GM23248 (cell line): ENCODE results near the gene ECSCR. TPM values are rescaled to one million over a fixed set of nuclear protein-coding genes. Genes with fewer than 3 reads are reported as not detected.

Source experiments
- DNase-seq: peaks from one replicate; pipeline ENCODE4 v3.0.0-alpha.2; 2015
- H2AFZ ChIP-seq: fragments of 200-600 bp; sonication (generic); 2 replicates; pipeline ENCODE4 v1.6.1; 2016; ENCODE audit warnings: antibody characterized with exemption
- H3F3A ChIP-seq: fragments of 200-600 bp; sonication (generic); 2 replicates; pipeline ENCODE4 v1.6.1; 2016; ENCODE audit warnings: mild to moderate bottlenecking, antibody characterized with exemption, mixed run types; ENCODE audit not compliant: insufficient read depth
- H3K27ac ChIP-seq: fragments of 200-600 bp; sonication (generic); 2 replicates; pipeline ENCODE4 v1.5.1; 2016; ENCODE audit warnings: mild to moderate bottlenecking
- H3K27me3 ChIP-seq: fragments of 200-600 bp; sonication (generic); replicated peaks from 2 replicates; pipeline ENCODE4 v1.6.1; 2016; ENCODE audit warnings: mild to moderate bottlenecking; ENCODE audit not compliant: insufficient read depth
- H3K36me3 ChIP-seq: fragments of 200-600 bp; sonication (generic); 2 replicates; pipeline ENCODE4 v1.6.1; 2016; ENCODE audit warnings: low read depth, mild to moderate bottlenecking
- H3K4me1 ChIP-seq: fragments of 200-600 bp; sonication (generic); 2 replicates; pipeline ENCODE4 v1.6.1; 2016; ENCODE audit warnings: mild to moderate bottlenecking; ENCODE audit not compliant: insufficient read depth
- H3K4me2 ChIP-seq: fragments of 200-600 bp; sonication (generic); one replicate; pipeline ENCODE4 v1.6.1; 2016; ENCODE audit warnings: mild to moderate bottlenecking; ENCODE audit not compliant: unreplicated experiment
- H3K4me3 ChIP-seq: fragments of 200-600 bp; sonication (generic); 2 replicates; pipeline ENCODE4 v1.5.1; 2016; ENCODE audit warnings: mild to moderate bottlenecking
- H3K79me2 ChIP-seq: fragments of 200-600 bp; sonication (generic); 2 replicates; pipeline ENCODE4 v1.6.1; 2016; ENCODE audit warnings: mild to moderate bottlenecking; ENCODE audit not compliant: insufficient read depth
- H3K9ac ChIP-seq: fragments of 200-600 bp; sonication (generic); 2 replicates; pipeline ENCODE4 v1.6.1; 2016; ENCODE audit warnings: mild to moderate bottlenecking
- H3K9me2 ChIP-seq: fragments of 200-600 bp; sonication (generic); 2 replicates; pipeline ENCODE4 v1.6.1; 2016; ENCODE audit warnings: mixed run types, mild to moderate bottlenecking, moderate library complexity; ENCODE audit not compliant: insufficient read depth
- H3K9me3 ChIP-seq: fragments of 200-600 bp; sonication (generic); one replicate; pipeline ENCODE4 v1.6.1; 2017; ENCODE audit warnings: low read depth
- H4K20me1 ChIP-seq: fragments of 200-600 bp; sonication (generic); 2 replicates; pipeline ENCODE4 v1.6.0; 2016; ENCODE audit not compliant: insufficient read depth
- EZH2 ChIP-seq: fragments of 200-600 bp; sonication (generic); IDR thresholded peaks from 2 replicates; pipeline ENCODE4 v1.6.1; 2018; ENCODE audit warnings: antibody characterized with exemption, mild to moderate bottlenecking; ENCODE audit not compliant: insufficient read depth, poor library complexity, severe bottlenecking
- EZH2phosphoT487 ChIP-seq: fragments of 200-600 bp; sonication (generic); IDR thresholded peaks from 2 replicates; pipeline ENCODE4 v1.6.1; 2018; ENCODE audit warnings: antibody characterized with exemption, moderate library complexity, mild to moderate bottlenecking, low read depth; ENCODE audit not compliant: insufficient read depth
- WGBS, 2 experiments: methylation state at CpG; one replicate each; pipeline ENCODE4 v1.1.6; 2015 to 2017; ENCODE audit warnings: low lambda C conversion rate in 2 of 2, low coverage in 1 of 2; ENCODE audit errors: missing lambda C conversion rate in 2 of 2; 5-methylcytosine and 5-hydroxymethylcytosine counted together
- in situ Hi-C: fragments of 300-500 bp; cut with MboI; formaldehyde crosslinking; loops from 2 replicates; pipeline ENCODE4 v1.15.0; 2020
- polyA plus RNA-seq: library from polyadenylated mRNA; unstranded; fragments of >200 nt; fragmentation: Nextera tagmentation; extraction: Ambion mirVana; gene quantifications from 2 replicates; pipeline ENCODE4 v1.2.1, GENCODE V29; 2016
- total RNA-seq: library from RNA; depleted of rRNA; stranded (reverse); fragments of >200 nt; shearing (Covaris generic); gene quantifications from 2 replicates; pipeline ENCODE4 v1.2.3, GENCODE V29; 2014

Gene ECSCR
- total and polyA plus RNA-seq, 2 experiments from 2014 or later = 0.41 TPM; not detected in 1

DNA sequence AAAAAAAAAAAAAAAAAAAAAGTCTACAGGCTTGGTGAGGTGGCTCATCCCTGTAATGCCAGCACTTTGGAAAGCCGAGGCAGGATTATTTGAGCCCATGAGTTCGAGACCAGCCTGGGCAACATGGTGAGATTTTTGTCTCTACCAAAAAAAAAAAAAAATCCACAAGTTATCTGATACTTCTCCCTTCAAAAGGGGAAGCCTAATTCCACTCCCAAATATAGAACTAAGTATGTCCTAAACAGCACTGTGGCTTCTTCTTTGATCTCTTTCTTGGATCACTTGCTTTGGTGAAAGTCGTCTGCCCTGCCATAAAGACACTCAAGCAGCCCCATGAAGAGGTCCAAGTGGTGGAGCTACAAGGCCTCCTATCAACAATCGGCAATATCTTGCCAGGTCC is 38.8 kb upstream of the ECSCR start:
- Histone ChIP-seq H3K4me2 (no peak overlapping the region), H3K4me1 (peaks cover 5% of the 10 kb centered on the region), H3K9me2 (no peaks in the 10 kb centered on the region), H2AFZ (no peak overlapping the region), H4K20me1 (no peaks in the 10 kb centered on the region), H3K9me3 (no peaks in the 10 kb centered on the region), H3K79me2 (no peaks in the 10 kb centered on the region), H3K27ac (no peak overlapping the region), H3F3A (peaks cover 7% of the 10 kb centered on the region; the same call in 1 of the 2 replicates), H3K27me3 (no peaks in the 10 kb centered on the region), H3K36me3 (no peaks in the 10 kb centered on the region), H3K9ac (no peak overlapping the region), H3K4me3 (no peak overlapping the region)
- no peak for TF ChIP-seq EZH2phosphoT487
- no peak for TF ChIP-seq EZH2
- DNase-seq = no peak
- 78 to 80% methylated on average over 4 of the region's 4 CpGs for WGBS, 2 experiments
- in situ Hi-C loops = no loop called here

GRCh38 chr5:139495638-139496435 is 33.3 kb upstream of the ECSCR start:
- Histone ChIP-seq H2AFZ (0 out of 2 replicates have a peak overlapping the region, but pooled peaks have one; percentile 1), H3K36me3 (no peaks in the 10 kb centered on the region), H3K4me2 (peak overlapping the region; percentile 63), H3K9ac (no peak overlapping the region), H3F3A (peaks cover 38% of the 10 kb centered on the region), H3K79me2 (no peaks in the 10 kb centered on the region), H3K27me3 (no peaks in the 10 kb centered on the region), H3K4me3 (0 out of 2 replicates have a peak overlapping the region, but pooled peaks have one; percentile 10), H3K27ac (peak overlapping the region; percentile 37), H4K20me1 (no peaks in the 10 kb centered on the region), H3K9me2 (no peaks in the 10 kb centered on the region), H3K9me3 (no peaks in the 10 kb centered on the region), H3K4me1 (peaks cover 40% of the 10 kb centered on the region)
- TF ChIP-seq EZH2 = no peak
- no peak for TF ChIP-seq EZH2phosphoT487
- in situ Hi-C loops = no loop called here
- DNase-seq = peak; percentile 83
- 50 to 58% methylated on average over 3 of the region's 3 CpGs for WGBS, 2 experiments

- Histone ChIP-seq H3K9ac (no peak overlapping the region), H3K36me3 (no peaks in the 10 kb centered on the region), H3K27me3 (no peaks in the 10 kb centered on the region), H3K9me3 (no peaks in the 10 kb centered on the region), H3K4me1 (peaks cover 40% of the 10 kb centered on the region), H3K9me2 (no peaks in the 10 kb centered on the region), H3K4me2 (peak overlapping the region; percentile 0), H3K4me3 (no peak overlapping the region), H3K27ac (peak overlapping the region; percentile 37), H3K79me2 (no peaks in the 10 kb centered on the region), H3F3A (peaks cover 38% of the 10 kb centered on the region), H4K20me1 (no peaks in the 10 kb centered on the region), H2AFZ (0 out of 2 replicates have a peak overlapping the region, but pooled peaks have one; percentile 1)
- in situ Hi-C loops = no loop called here
- TF ChIP-seq EZH2 = no peak
- TF ChIP-seq EZH2phosphoT487 = no peak
- peak; percentile 64 for DNase-seq
These were observed 32.3 kb upstream of the ECSCR start for GRCh38 chr5:139494832-139495231.

DNA sequence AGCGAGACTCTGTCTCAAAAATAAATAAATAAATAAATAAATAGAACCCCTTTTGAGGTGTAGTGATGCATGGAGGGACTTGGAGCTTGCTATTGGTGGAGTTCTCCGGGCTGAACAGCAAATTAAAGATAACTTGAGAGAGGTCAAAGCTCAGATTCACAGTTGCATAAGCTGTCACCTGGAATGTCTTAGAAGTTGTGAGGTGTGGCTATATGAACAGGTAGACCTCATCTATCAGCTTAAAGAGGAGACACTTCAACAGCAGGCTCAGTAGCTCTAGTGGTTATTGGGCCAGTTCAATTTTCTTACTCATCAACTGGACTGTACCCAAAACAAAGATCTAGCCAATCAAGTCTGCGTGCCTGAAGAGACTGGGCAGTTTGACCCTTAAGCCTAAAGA is 31.7 kb upstream of the ECSCR start:
- Histone ChIP-seq H3K4me3 (no peak overlapping the region), H3K4me1 (peaks cover 40% of the 10 kb centered on the region), H3K27ac (peak overlapping the region; percentile 37), H3K9me2 (no peaks in the 10 kb centered on the region), H3K4me2 (peak overlapping the region; percentile 1), H3K27me3 (no peaks in the 10 kb centered on the region), H3K79me2 (no peaks in the 10 kb centered on the region), H3F3A (peaks cover 38% of the 10 kb centered on the region), H3K9ac (no peak overlapping the region), H2AFZ (no peak overlapping the region), H4K20me1 (no peaks in the 10 kb centered on the region), H3K36me3 (no peaks in the 10 kb centered on the region), H3K9me3 (no peaks in the 10 kb centered on the region)
- 81 to 85% methylated on average over 3 of the region's 3 CpGs for WGBS, 2 experiments
- in situ Hi-C loops = no loop called here
- peak; percentile 37 for DNase-seq
- TF ChIP-seq EZH2phosphoT487 (no peak), EZH2 (no peak)
